IMR-90 (cell line): ENCODE measurements around the gene ENTPD1.

Experiments
- BHLHE40 ChIP-seq: fragments of 150-350 bp; IDR thresholded peaks from 2 replicates; pipeline ENCODE4 v1.6.1; 2016; ENCODE audit warnings: mild to moderate bottlenecking, low read depth, low read length
- CEBPB ChIP-seq: IDR thresholded peaks from 2 replicates; pipeline ENCODE4 v1.6.1; 2012; ENCODE audit warnings: low read depth, low read length, improper control_type of control experiment
- CTCF ChIP-seq: conservative IDR thresholded peaks from 2 replicates; pipeline ENCODE4 v1.5.1; 2012; ENCODE audit warnings: mild to moderate bottlenecking, low read depth, low read length, improper control_type of control experiment
- MAFK ChIP-seq: IDR thresholded peaks from 2 replicates; pipeline ENCODE4 v1.6.1; 2012; ENCODE audit warnings: low read depth, low read length, improper control_type of control experiment
- NFE2L2 ChIP-seq: fragments of 150-350 bp; IDR thresholded peaks from 2 replicates; pipeline ENCODE4 v1.6.1; 2016; ENCODE audit warnings: low read depth, mild to moderate bottlenecking, low read length
- POLR2A ChIP-seq: IDR thresholded peaks from 2 replicates; pipeline ENCODE4 v1.6.1; 2012; ENCODE audit warnings: mild to moderate bottlenecking, low read depth, low read length
- RAD21 ChIP-seq: IDR thresholded peaks from 2 replicates; pipeline ENCODE4 v1.6.1; 2012; ENCODE audit warnings: low read length, improper control_type of control experiment
- RCOR1 ChIP-seq: IDR thresholded peaks from 2 replicates; pipeline ENCODE4 v1.6.1; 2012; ENCODE audit warnings: mild to moderate bottlenecking, low read length, improper control_type of control experiment; ENCODE audit not compliant: insufficient replicate concordance
- RFX5 ChIP-seq: IDR thresholded peaks from 2 replicates; pipeline ENCODE4 v1.8.0; 2012; ENCODE audit warnings: low read depth, mild to moderate bottlenecking, low read length, moderate library complexity
- SMC3 ChIP-seq: fragments of 150-350 bp; IDR thresholded peaks from 2 replicates; pipeline ENCODE4 v1.6.1; 2016; ENCODE audit warnings: low read depth, mild to moderate bottlenecking, antibody characterized with exemption, low read length, moderate library complexity

GRCh38 chr10:95832216-95833041 lies 76.5 kb downstream of the ENTPD1 start:
- no peak for TF ChIP-seq POLR2A
- TF ChIP-seq RFX5 = no peak
- TF ChIP-seq CTCF = no peak
- no peak for TF ChIP-seq NFE2L2
- no peak for TF ChIP-seq MAFK
- no peak for TF ChIP-seq BHLHE40
- TF ChIP-seq RAD21 = no peak
- TF ChIP-seq CEBPB = no peak
- no peak for TF ChIP-seq RCOR1
- no peak for TF ChIP-seq SMC3
